CD4-positive, alpha-beta T cell (primary cell): ENCODE measurements around the gene PSAPL1. TPM values are rescaled to one million over a fixed set of nuclear protein-coding genes. Genes with fewer than 3 reads are reported as not detected.

Experiments
- ATAC-seq: fragments of 200-7000 bp; cut with Tn5 transposase; one replicate; pipeline ENCODE4 v1.10.0; 2022; ENCODE audit warnings: mild to moderate bottlenecking; ENCODE audit not compliant: poor library complexity
- CTCF ChIA-PET: fragments of 350-600 bp; sonication (Branson Sonifier 250); formaldehyde crosslinking; loops from one replicate; lab custom pipeline; 2021; ENCODE audit warnings: antibody characterized with exemption, inconsistent platforms; lab: Charles Lee
- POLR2A ChIA-PET: fragments of 350-600 bp; sonication (Branson Sonifier 250); formaldehyde crosslinking; loops from one replicate; lab custom pipeline; 2021; ENCODE audit warnings: antibody characterized with exemption, inconsistent platforms; lab: Charles Lee
- DNase-seq, 14 experiments: peaks; one replicate each; pipeline ENCODE4 v3.0.0-alpha.2; 2013 to 2020; ENCODE audit warnings: mixed read lengths in 2 of 14
- H3K27ac ChIP-seq, 2 donors: one replicate each; pipeline versions ENCODE4 v1.5.1 to v1.7.0; 2013; ENCODE audit warnings: low read length in 2 of 2, low read depth in 1 of 2, mild to moderate bottlenecking in 1 of 2
- H3K27me3 ChIP-seq, 2 experiments: 1 replicate in 1 of 2; 2 replicates in 1 of 2; pipeline versions ENCODE4 v1.6.1 to v1.7.0; 2013; ENCODE audit warnings: low read length in 2 of 2, control low read depth in 1 of 2, mild to moderate bottlenecking in 1 of 2, moderate library complexity in 1 of 2; ENCODE audit not compliant: insufficient read depth in 2 of 2, control insufficient read depth in 1 of 2
- H3K36me3 ChIP-seq: one replicate; pipeline ENCODE4 v1.6.1; 2013; ENCODE audit warnings: low read length, control low read depth; ENCODE audit not compliant: insufficient read depth
- H3K4me1 ChIP-seq: one replicate; pipeline ENCODE4 v1.6.1; 2013; ENCODE audit warnings: low read length, control low read depth; ENCODE audit not compliant: insufficient read depth
- H3K4me3 ChIP-seq: one replicate; pipeline ENCODE4 v1.5.1; 2013; ENCODE audit warnings: mild to moderate bottlenecking, low read length, moderate library complexity
- H3K9me3 ChIP-seq, 2 experiments: 1 replicate in 1 of 2; 2 replicates in 1 of 2; pipeline versions ENCODE4 v1.6.1 to v1.7.0; 2013; ENCODE audit warnings: low read length in 2 of 2, mild to moderate bottlenecking in 2 of 2, control low read depth in 1 of 2, moderate library complexity in 1 of 2; ENCODE audit not compliant: control insufficient read depth in 1 of 2, insufficient read depth in 1 of 2
- H3K27ac Mint-ChIP-seq: one replicate; pipeline ENCODE4 v1.8.0; 2020; ENCODE audit warnings: mixed read lengths
- H3K27me3 Mint-ChIP-seq: one replicate; pipeline ENCODE4 v1.8.0; 2021; ENCODE audit warnings: mixed read lengths
- H3K36me3 Mint-ChIP-seq: one replicate; pipeline ENCODE4 v1.8.0; 2021; ENCODE audit warnings: low read depth, mixed read lengths
- H3K4me1 Mint-ChIP-seq: one replicate; pipeline ENCODE4 v1.8.0; 2021; ENCODE audit warnings: low read depth, mixed read lengths
- H3K4me3 Mint-ChIP-seq: one replicate; pipeline ENCODE4 v1.8.0; 2020; ENCODE audit warnings: mild to moderate bottlenecking, mixed read lengths
- H3K9me3 Mint-ChIP-seq: one replicate; pipeline ENCODE4 v1.8.0; 2020; ENCODE audit warnings: mixed read lengths
- CTCF ChIP-seq: fragments of 200-600 bp; IDR thresholded peaks from one replicate; pipeline ENCODE4 v1.8.0; 2022; ENCODE audit warnings: antibody characterized with exemption, mild to moderate bottlenecking
- intact Hi-C, 2 experiments: fragments of 100-400 bp; cut with DNase I in 1 of 2; cut with micrococcal nuclease in 1 of 2; formaldehyde crosslinking; loops; one replicate each; pipeline versions ENCODE4 v1.15.1 to v1.9.0; 2023 to 2025; cut with DNase I, micrococcal nuclease
- total RNA-seq, 174 experiments: library from RNA in 2 of 174; stranded (reverse) in 2 of 174; gene quantifications; one replicate each; pipeline ENCODE4 v1.2.3 and lab custom pipeline; 2021 to 2026

The PSAPL1 gene
- total RNA-seq, 2 experiments from 2014 or later: not detected

- H3K27ac ChIP-seq: no peak overlapping the region
- H3K27me3 ChIP-seq: no peaks in the 10 kb centered on the region
- H3K4me3 ChIP-seq: no peak overlapping the region
- DNase-seq: no peak
- ChIA-PET POLR2A (no interaction called here), CTCF (no interaction called here)
- intact Hi-C loops: no loop called here
- TF ChIP-seq CTCF: no peak
- Mint-ChIP-seq H3K27ac (no peak overlapping the region), H3K36me3 (no peaks in the 10 kb centered on the region), H3K9me3 (no peaks in the 10 kb centered on the region), H3K4me1 (no peaks in the 10 kb centered on the region), H3K4me3 (no peak overlapping the region), H3K27me3 (peaks cover 4% of the 10 kb centered on the region)
- no peaks in the 10 kb centered on the region for H3K4me1 ChIP-seq
- peaks cover 0 to 15% of the 10 kb centered on the region in 2 experiments for H3K9me3 ChIP-seq
- no peak for ATAC-seq
- no peaks in the 10 kb centered on the region for H3K36me3 ChIP-seq
Observed at GRCh38 chr4:7436256-7436655, 1.5 kb upstream of the PSAPL1 start.

GRCh38 chr4:7435471-7436061 lies 836 bp upstream of the PSAPL1 start:
- DNase-seq (peak in 1 of 14 experiments; percentile 25), ATAC-seq (no peak)
- POLR2A ChIA-PET: no interaction called here
- Mint-ChIP-seq H3K27me3 (peaks cover 4% of the 10 kb centered on the region), H3K9me3 (no peaks in the 10 kb centered on the region), H3K4me1 (no peaks in the 10 kb centered on the region), H3K27ac (no peak overlapping the region), H3K36me3 (no peaks in the 10 kb centered on the region), H3K4me3 (no peak overlapping the region)
- Histone ChIP-seq H3K4me3 (no peak overlapping the region), H3K9me3 (peaks cover 0 to 12% of the 10 kb centered on the region in 2 experiments), H3K36me3 (no peaks in the 10 kb centered on the region), H3K27me3 (no peaks in the 10 kb centered on the region), H3K4me1 (no peaks in the 10 kb centered on the region), H3K27ac (no peak overlapping the region)
- CTCF ChIA-PET: no interaction called here
- TF ChIP-seq CTCF: no peak
- intact Hi-C loops: no loop called here

- POLR2A ChIA-PET: no interaction called here
- TF ChIP-seq CTCF: no peak
- Histone ChIP-seq H3K27ac (no peak overlapping the region), H3K4me1 (no peaks in the 10 kb centered on the region), H3K36me3 (no peaks in the 10 kb centered on the region), H3K27me3 (no peaks in the 10 kb centered on the region), H3K4me3 (no peak overlapping the region), H3K9me3 (peaks cover 0 to 12% of the 10 kb centered on the region in 2 experiments)
- no peaks in the 10 kb centered on the region for H3K36me3 Mint-ChIP-seq
- no peaks in the 10 kb centered on the region for H3K9me3 Mint-ChIP-seq
- H3K4me3 Mint-ChIP-seq: no peak overlapping the region
- no peak for ATAC-seq
- H3K4me1 Mint-ChIP-seq: no peaks in the 10 kb centered on the region
- CTCF ChIA-PET: no interaction called here
- H3K27me3 Mint-ChIP-seq: no peaks in the 10 kb centered on the region
- intact Hi-C loops: no loop called here
- no peak overlapping the region for H3K27ac Mint-ChIP-seq
- no peak for DNase-seq
Observed at GRCh38 chr4:7434141-7434765, 477 bp downstream of the PSAPL1 start.
